ENCODE measurements around the gene MUC5AC. TPM values are rescaled to one million over a fixed set of nuclear protein-coding genes. Genes with fewer than 3 reads are reported as not detected.

MUC5AC gene
- total RNA-seq, 1 experiment from 2014 or later: under 0.01 TPM

GRCh38 chr11:1180947-1181391 lies 23.2 kb downstream of the MUC5AC start:
- Histone ChIP-seq H3K4me3 (replicated peaks in 1 of 2; ENCODE audit: low read depth in 1 of 2, low read length in 2 of 2) (no peak overlapping the region), H3K9me2 (ENCODE audit: insufficient read depth) (no peaks in the 10 kb centered on the region), H3K36me3 (ENCODE audit: control insufficient read depth in 1 of 2, insufficient read depth in 2 of 2, low read length in 2 of 2) (no peaks in the 10 kb centered on the region), H3K79me2 (ENCODE audit: insufficient read depth, low read length) (no peaks in the 10 kb centered on the region), H3K9ac (ENCODE audit: low read length) (no peak overlapping the region), H2AFZ (ENCODE audit: low read depth, low read length, poor library complexity, severe bottlenecking) (no peak overlapping the region), H3K27ac (ENCODE audit: low read depth, low read length) (no peak overlapping the region), H3K4me1 (ENCODE audit: control insufficient read depth in 1 of 2, insufficient read depth in 2 of 2, low read length in 2 of 2) (no peaks in the 10 kb centered on the region), H3K4me2 (ENCODE audit: low read length) (no peak overlapping the region), H4K20me1 (ENCODE audit: insufficient read depth) (no peaks in the 10 kb centered on the region), H3K27me3 (ENCODE audit: insufficient read depth, low read length) (no peaks in the 10 kb centered on the region), H3K9me3 (ENCODE audit: control insufficient read depth in 1 of 2, insufficient read depth in 1 of 2, low read depth in 1 of 2, low read length in 2 of 2) (no peaks in the 10 kb centered on the region)
- DNase-seq (ENCODE audit: low read depth, low spot score) (no peak), ATAC-seq (no peak)
- ChIA-PET CTCF (no interaction called here), RAD21 (ENCODE audit: low non-redundant PET in 1 of 2, low total read pairs in 2 of 2, uncharacterized antibody in 2 of 2, unreplicated experiment in 2 of 2) (no interaction called here), POLR2A (no interaction called here)
- BruUV-seq (replicated peaks): no TSS peak
- TF ChIP-seq ZBTB33 (IDR thresholded peaks at IDR 0.05; ENCODE audit: extremely low read depth, insufficient replicate concordance, low read length): no peak
- TF ChIP-seq REST (IDR thresholded peaks at IDR 0.05; ENCODE audit: low read depth): no peak
- TF ChIP-seq ATF3 (IDR thresholded peaks at IDR 0.05): no peak
- intact Hi-C loops (cut with micrococcal nuclease): no loop called here
